Stimulated activated CD4-positive, alpha-beta T cell treated with anti-CD3 and anti-CD28 coated beads, Interleukin-15, amount 100 ng/mL, for 24 hours (primary cell): ENCODE data around the gene ERAP2.

Experiments
- DNase-seq: peaks from one replicate; pipeline ENCODE4 v3.0.0-alpha.2; 2020

The ERAP2 gene

DNA sequence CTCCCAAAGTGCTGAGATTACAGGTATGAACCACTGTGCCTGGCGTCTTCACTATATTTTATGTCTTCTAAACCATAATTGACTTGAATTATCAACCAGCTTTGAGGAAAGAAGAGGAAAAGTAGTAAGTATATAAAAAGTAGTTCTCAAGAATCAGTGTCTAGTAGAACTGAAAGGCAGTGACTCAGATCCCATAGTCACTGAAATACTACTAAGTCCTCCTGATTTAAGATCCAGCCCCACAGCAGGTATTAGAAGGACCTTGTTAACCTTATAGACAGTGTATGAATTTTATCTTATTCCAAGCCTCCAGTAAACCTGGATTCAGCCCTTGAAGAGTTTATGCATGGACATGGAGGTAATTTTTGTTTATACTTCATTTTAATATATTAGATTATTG lies 91.1 kb downstream of the ERAP2 start:
- DNase-seq, result no peak

- DNase-seq, result no peak
These were observed 91.8 kb downstream of the ERAP2 start for GRCh38 chr5:96968074-96968473.

DNA sequence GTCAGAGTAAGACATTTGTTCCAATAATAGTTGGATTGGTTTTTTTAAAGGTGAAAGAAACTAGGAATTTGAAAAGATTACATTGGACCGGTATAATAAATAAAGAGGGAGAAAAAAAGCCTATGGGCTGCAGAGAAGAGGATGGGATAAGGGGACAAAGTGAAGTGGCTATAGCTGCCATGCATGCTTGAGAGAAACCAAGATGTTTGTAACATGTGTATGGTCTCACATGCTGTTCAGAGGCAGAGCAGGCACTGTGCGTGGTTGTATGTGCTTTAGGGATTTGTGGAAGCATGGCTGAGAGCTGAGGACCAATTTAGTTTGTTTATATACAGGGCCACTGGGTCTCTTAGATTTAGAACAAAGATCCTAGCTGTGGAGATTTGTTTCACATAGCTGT lies 92.3 kb downstream of the ERAP2 start:
- DNase-seq, result no peak
